GM18873 (cell line): ENCODE measurements around the gene HMG20B.

Experiments
- ATAC-seq: cut with Tn5 transposase; IDR thresholded peaks from one replicate; pipeline ENCODE4 v1.9.1; 2021; ENCODE audit warnings: mild to moderate bottlenecking, moderate library complexity, moderate number of reproducible peaks; ENCODE audit not compliant: unreplicated experiment, low FRiP score

The HMG20B gene

GRCh38 chr19:3536429-3537100 lies 36.2 kb upstream of the HMG20B start:
- no peak for ATAC-seq

GRCh38 chr19:3537101-3537437 lies 35.7 kb upstream of the HMG20B start:
- ATAC-seq: no peak

GRCh38 chr19:3537438-3538240 lies 35.1 kb upstream of the HMG20B start:
- ATAC-seq: no peak

GRCh38 chr19:3538258-3538929 lies 34.4 kb upstream of the HMG20B start:
- ATAC-seq: no peak

DNA sequence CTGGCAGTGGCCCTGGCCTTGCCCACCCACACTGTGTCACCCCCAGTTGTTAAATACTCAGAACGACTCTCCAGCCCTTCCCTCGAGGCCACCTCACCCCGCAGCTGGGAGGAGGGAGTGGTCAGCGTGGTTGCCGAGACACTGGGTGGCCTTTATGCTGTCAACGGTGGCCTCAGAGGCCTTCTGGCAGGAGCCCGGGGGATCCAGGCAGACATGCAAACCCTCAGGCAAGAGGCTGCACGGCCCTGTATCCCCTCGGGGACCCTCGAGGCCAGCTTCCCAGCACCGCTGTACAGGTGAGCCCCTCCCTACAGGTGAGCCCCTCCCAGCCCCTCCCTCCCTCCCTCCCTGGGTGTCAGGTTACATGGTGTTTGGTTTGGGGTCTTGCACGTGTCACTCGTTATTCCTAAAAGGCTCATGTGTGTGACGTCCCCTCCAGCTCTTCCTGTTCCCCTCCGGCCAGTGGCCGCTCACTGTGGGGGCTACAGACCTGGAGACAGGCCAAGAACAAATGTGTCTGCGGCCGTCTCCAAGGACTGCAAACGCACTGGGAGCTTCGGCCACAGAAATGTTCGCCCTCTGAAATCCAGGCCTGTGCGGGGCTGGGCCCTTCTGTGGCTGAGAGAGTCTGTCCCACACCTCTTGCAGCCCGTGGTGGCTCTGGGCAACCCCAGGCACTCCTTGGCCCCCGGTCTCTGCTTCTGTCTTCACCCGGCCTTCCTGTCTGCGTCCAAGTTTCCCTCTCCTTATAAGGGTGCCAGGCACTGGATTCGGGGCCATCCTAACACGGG lies 33.6 kb upstream of the HMG20B start, which contains the start of gene TEKTIP1:
Gene TEKTIP1, plus strand, starts transcription at position 210 of the 791 bp plus-strand sequence. Its CDS starts 4 bp downstream, at position 214.
- no peak for ATAC-seq

GRCh38 chr19:3539756-3540118 lies 33.0 kb upstream of the HMG20B start:
- ATAC-seq: no peak

GRCh38 chr19:3543150-3544057 lies 29.3 kb upstream of the HMG20B start:
- ATAC-seq: no peak

- no peak for ATAC-seq
Observed at GRCh38 chr19:3544058-3544376, 28.7 kb upstream of the HMG20B start.

GRCh38 chr19:3544742-3545668 lies 27.7 kb upstream of the HMG20B start:
- ATAC-seq: no peak

DNA sequence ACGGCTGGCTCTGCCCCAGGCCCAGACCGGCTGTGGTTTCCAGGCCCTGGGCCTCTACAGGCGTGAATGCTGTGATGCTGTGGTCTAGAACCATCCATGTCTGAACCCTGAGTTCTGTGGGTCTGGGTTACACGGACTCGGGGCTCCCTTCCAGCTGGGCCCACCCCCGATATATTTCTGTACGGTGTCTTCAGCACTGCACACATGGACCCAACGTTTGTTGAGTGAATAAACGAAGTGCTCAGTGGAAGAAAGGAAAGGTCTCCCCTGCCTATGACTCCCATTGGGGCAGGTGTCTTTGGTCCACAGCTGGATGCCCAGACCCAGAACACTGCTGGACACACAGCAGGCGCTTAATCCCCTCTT lies 27.1 kb upstream of the HMG20B start:
- ATAC-seq: no peak

DNA sequence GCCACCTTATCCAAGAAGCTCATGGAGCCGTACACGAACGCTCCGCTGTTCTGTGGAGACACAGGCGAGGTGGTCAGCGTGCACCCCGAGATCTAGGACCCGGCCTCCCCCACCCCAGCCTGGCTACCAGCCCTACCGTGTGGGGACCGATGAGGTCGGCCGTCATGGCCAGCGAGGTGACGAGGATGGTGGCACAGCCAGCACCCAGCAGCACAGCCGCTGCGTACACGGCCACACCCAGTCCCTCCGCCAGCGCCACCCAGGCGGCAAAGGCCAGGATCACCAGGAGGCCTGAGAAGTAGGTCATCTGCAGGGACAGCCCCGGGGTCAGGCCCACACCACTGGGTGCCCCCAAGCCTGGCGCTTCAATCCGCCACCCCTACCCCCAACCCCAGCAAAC lies 26.6 kb upstream of the HMG20B start:
- no peak for ATAC-seq

- no peak for ATAC-seq
Observed at GRCh38 chr19:3547301-3547731, 25.4 kb upstream of the HMG20B start.

GRCh38 chr19:3547767-3548282 lies 24.9 kb upstream of the HMG20B start:
- ATAC-seq: no peak

DNA sequence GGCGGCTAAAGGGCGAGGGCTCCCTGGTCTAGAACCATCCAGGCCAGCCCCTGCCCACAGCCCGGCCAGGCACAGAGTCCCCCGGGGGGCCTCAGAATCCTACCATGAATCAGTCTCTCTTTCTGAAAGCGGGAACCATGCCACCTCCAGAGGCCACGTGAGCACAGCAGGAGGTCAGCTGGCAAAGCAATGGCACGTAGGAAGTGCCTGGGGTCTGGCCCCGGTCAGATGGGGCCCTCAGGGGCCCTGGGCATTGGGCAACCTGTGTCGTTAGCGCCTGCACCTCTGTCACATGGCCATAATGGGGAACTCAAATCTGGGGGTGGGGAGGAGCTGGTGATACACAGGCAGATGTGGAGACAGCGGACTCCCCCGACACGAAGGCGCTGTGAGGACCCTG lies 24.1 kb upstream of the HMG20B start:
- no peak for ATAC-seq

DNA sequence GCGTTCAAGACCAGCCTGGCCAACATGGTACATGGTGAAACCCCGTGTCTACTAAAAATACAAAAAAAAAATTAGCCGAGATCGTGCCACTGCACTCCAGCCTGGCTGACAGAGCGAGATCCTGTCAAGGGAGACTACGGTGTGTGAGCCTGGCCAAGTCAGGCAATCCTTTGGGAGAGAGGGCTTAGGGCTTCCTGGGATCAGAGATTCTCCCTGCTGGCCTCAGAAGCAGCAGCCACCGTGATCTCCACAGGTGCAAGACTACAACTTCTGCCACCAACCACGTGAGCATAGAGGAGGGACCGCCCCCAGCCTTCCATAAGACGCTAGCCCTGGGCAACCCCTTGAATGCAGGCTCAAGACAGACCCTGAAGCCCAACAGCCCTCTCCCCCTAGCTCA lies 22.9 kb upstream of the HMG20B start:
- no peak for ATAC-seq

DNA sequence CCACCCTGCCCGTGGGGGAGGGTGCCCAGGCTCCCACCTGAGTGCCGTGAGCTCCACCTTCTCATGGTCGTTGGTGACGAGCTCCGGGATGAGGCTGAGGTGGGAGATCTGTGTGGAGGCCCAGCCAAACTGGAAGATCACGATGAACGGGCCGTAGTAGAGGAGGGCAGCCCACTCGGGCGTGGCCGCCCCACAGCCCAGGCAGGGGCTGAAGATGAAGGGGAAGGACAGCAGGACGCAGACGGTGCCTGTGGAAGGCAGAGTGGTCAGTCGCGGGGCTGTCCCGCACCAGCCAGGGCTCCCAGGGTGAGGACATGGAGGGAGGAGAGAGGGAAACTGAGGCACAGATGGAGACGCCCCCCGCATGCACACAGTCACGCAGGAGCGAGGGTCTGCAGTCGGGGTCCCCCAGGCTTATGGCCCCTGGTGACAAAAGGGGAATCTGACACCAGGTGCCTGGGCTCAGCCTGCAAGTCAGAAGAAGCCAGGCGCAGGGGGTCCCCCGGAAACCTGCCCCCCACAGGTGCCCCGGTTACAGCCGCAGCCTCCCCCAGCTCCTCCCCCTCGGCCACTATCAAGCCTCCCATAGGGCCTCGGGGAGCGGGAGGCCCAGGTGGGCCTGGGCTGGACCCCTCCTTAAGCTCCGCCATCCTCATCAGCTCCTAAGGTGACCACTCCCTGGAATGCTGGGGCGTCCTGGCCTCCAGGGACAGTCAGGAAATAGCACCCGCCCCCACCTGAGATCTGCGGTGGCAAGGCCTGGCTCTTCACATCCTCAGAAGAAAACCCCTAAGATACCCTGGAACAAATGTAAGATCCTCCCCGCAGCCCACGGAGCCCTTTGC lies 21.6 kb upstream of the HMG20B start:
- no peak for ATAC-seq

- no peak for ATAC-seq
Observed at GRCh38 chr19:3551792-3552095, 21.0 kb upstream of the HMG20B start.
